GM19025 (cell line): ENCODE results near the gene SLIT3.
"Not testable (repeated sequence)": the region's sequence is repeated elsewhere in the genome, so short reads cannot be mapped to it uniquely, and the experiment has no call there.

Experiments used
- ATAC-seq: cut with Tn5 transposase; IDR thresholded peaks from one replicate; pipeline ENCODE4 v1.9.1; 2021; ENCODE audit warnings: mild to moderate bottlenecking, low read depth, moderate library complexity; ENCODE audit not compliant: unreplicated experiment

The SLIT3 gene

GRCh38 chr5:169119288-169120048 lies 181.5 kb downstream of the SLIT3 start:
- ATAC-seq = no peak

- no peak for ATAC-seq
These were observed 183.9 kb downstream of the SLIT3 start for GRCh38 chr5:169116961-169117461.

DNA sequence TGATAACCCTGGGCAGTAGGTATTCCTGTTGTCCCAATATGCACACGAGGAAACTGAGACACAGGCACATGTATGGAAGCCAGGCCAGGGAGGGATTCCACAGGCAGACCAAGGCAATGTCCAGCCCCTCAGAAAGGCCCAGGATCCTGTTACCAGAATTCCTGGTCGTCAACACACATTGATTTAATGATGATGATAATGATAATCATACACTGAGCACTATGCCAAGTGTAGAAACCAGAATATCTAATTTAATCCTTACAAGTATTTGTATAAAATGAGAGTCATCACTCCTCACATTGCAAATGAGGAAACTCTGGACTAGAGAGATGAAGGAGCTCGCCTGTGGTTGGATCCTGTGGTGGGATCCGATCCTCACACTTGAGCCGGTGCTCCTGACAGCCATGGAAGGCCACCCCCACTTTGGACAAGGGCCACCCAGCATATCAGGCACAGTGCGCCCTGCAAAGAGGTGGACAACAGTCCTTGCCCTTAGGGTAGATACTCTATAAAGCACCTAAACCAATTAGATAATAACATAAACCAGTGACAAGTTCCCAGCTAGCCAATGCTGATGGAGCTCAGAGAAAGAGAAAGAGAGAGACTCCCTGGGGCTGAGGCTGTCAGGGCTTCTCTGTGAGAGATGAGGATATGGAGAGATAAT lies 185.3 kb downstream of the SLIT3 start:
- ATAC-seq = no peak

DNA sequence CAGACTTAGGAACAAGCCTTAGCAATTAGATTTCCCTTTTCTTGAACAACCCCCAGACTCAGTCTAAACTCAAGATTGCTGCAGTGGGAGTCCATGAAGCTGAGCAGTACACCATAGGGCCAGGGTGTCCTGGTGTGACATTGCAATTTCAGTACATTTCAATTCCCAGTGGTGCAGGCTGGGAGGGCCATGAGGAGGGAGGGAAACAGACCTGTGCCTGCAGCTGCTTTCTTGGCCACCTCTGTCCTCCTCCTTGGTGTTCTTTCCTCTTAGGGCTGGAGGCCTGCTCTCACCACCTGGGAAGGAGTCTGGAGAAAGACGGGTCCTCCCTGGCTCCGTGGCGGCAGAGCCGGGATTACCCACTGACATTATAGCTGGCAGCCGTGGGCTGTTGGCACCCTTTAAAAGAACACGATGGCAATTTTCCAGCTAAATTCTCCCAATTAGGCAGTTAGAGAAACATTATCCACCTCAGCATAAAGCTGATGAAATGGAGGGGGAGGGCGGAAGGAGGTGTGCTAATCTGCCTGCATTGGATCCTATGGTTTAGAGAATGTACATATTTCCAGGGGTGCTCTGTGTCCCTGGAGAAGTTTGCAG lies 186.4 kb downstream of the SLIT3 start:
- ATAC-seq = no peak

- no peak for ATAC-seq
These were observed 188.9 kb downstream of the SLIT3 start for GRCh38 chr5:169112016-169112415.

GRCh38 chr5:169106911-169107706 lies 193.8 kb downstream of the SLIT3 start:
- ATAC-seq = no peak

DNA sequence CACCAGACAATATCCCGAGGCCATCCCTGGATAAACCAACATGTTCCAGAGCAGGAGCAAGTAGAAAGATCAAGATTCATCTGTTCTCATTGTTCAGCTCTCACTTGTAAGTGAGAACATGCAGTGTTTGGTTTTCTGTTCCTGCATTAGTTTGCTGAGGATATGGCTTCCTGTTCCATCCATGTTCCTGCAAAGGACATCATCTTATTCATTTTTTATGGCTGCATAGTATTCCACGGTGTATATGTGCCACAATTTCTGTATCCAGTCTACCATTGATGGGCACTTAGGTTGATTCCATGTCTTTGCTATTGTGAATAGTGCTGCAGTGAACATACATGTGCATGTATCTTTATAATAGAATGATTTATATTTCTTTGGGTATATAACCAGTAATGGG lies 195.4 kb downstream of the SLIT3 start:
- not testable (repeated sequence) for ATAC-seq

GRCh38 chr5:169104937-169105494 lies 195.9 kb downstream of the SLIT3 start:
- ATAC-seq = no peak

- ATAC-seq = no peak
These were observed 197.3 kb downstream of the SLIT3 start for GRCh38 chr5:169103586-169104181.

GRCh38 chr5:169101966-169102365 lies 199.0 kb downstream of the SLIT3 start:
- ATAC-seq = no peak

DNA sequence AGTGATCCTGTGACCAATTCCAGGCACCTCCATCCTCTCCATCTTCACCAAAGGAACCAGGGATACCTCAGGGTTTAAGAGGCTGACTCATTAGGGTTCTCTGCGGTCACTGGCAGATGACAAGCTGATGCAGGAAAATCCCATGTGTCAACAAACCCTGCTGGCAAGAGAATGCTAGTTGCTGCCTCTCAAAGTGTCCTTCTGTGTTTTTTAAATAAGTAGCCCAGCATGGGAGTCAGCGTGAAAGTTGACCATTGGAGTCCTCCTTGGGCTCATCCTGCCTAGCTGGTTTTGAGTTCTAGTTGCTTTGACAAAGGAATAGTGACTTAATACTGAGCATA lies 200.2 kb downstream of the SLIT3 start:
- ATAC-seq = no peak

GRCh38 chr5:169099801-169100734 lies 200.9 kb downstream of the SLIT3 start:
- no peak for ATAC-seq

DNA sequence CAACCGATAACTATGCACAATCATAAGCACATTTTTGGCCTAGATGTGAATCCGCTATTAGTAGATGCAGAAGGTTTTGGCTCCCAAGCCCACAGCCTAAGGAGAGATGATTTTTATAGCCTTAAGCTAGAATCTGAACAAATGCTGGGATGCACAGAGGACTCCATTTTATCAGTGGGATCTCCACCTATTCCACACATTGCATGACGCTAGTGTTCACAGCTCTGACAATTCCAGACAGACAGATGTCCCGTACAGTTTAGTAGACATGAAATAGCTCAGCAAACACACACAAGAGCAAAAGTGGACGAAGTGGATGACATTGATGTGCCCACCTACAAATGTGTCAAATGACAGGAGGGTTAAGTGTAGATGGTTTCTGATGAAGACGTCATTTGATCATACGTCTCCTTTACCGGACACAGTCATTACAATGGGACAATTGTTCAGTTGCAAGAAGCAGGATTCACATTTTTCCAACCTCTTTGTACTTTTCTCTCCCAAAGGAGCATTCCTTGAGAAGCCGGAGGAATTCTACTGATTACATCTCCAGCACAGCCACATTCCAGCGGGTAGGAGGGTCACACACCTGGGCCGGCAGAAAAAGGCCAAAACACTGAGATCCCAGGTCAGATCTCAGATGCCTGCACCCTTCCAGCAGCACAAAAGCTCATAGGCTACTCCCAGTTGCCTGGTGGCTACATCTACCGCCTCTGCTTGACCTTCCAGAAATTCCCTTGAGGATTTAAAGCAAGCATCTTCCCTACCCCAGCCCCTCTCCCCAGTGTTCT lies 202.4 kb downstream of the SLIT3 start:
- ATAC-seq = no peak

GRCh38 chr5:169097374-169098326 lies 203.3 kb downstream of the SLIT3 start:
- no peak for ATAC-seq

GRCh38 chr5:169095976-169096375 lies 205.0 kb downstream of the SLIT3 start:
- no peak for ATAC-seq

DNA sequence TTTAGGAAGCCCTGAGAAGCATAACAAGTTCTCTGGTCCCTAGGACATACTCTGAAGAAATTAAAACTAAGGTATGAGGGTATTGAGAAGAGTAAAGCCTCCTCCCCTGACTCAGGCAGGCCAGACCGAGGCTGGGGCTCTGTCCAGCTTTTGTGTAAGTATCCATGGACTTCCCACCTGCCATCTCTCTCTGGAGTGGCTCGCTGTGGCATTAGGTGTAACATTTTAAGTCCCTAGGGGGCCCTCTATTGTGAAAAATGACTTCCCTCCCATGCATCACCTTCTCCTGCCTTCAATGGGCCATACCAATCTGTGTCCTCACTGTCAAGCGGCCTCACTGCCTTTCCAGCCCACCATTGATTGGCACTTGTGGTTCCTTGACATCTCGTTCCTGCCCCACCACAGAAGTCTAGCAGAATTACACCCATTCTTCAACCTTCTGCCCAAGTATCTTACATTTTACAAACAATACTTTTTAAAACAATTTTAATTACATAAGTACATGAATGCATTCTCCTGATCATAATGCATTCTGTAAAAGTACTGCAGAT lies 205.5 kb downstream of the SLIT3 start:
- no peak for ATAC-seq
